GM18526 (cell line): Measurements from ENCODE around the gene CAV3.

Experiments used
- POLR2A ChIP-seq: IDR thresholded peaks from 3 replicates; pipeline ENCODE4 v1.6.1; 2011; ENCODE audit not compliant: insufficient read length; ENCODE audit errors: extremely low read depth

The CAV3 gene

GRCh38 chr3:8794247-8794646 is 60.6 kb downstream of the CAV3 start:
- no peak for TF ChIP-seq POLR2A
